Progenitor cell of endocrine pancreas (in vitro differentiated cells): ENCODE results near the gene GABRR3. TPM values are rescaled to one million over a fixed set of nuclear protein-coding genes. Genes with fewer than 3 reads are reported as not detected.
A peak's percentile ranks its signal among the peaks of the same experiment; 100 is the strongest.

Experiments used
- DNase-seq: peaks from one replicate; pipeline ENCODE4 v3.0.0; 2021; ENCODE audit warnings: low spot score; ENCODE audit not compliant: unreplicated experiment
- H3K27ac Mint-ChIP-seq: 2 replicates; pipeline ENCODE4 v1.8.0; 2021; ENCODE audit warnings: mild to moderate bottlenecking, moderate library complexity, mixed read lengths
- H3K27me3 Mint-ChIP-seq: 2 replicates; pipeline ENCODE4 v1.8.0; 2021; ENCODE audit warnings: mixed read lengths
- H3K36me3 Mint-ChIP-seq: 2 replicates; pipeline ENCODE4 v1.8.0; 2022; ENCODE audit warnings: mixed read lengths; ENCODE audit not compliant: insufficient read depth
- H3K4me1 Mint-ChIP-seq: 2 replicates; pipeline ENCODE4 v1.8.0; 2021; ENCODE audit warnings: low read depth, mixed read lengths
- H3K4me3 Mint-ChIP-seq: 2 replicates; pipeline ENCODE4 v1.8.0; 2021; ENCODE audit warnings: low read depth, mild to moderate bottlenecking, moderate library complexity, mixed read lengths
- H3K9me3 Mint-ChIP-seq: 2 replicates; pipeline ENCODE4 v1.8.0; 2021; ENCODE audit warnings: low read depth, mixed read lengths
- CTCF ChIP-seq: fragments of 200-600 bp; sonication (generic); IDR thresholded peaks from one replicate; pipeline ENCODE4 v1.5.0; 2021; ENCODE audit warnings: antibody characterized with exemption, mild to moderate bottlenecking; ENCODE audit not compliant: unreplicated experiment
- total RNA-seq: library from RNA; stranded (reverse); gene quantifications from 2 replicates; pipeline ENCODE4 v1.2.1, GENCODE V29; 2021

Gene GABRR3
- total RNA-seq, 1 donor from 2014 or later: not detected

GRCh38 chr3:98039322-98040024, 4.4 kb upstream of the GABRR3 start:
- Mint-ChIP-seq H3K4me3 (peak overlapping the region; percentile 79), H3K27ac (no peak overlapping the region), H3K27me3 (peaks cover 18% of the 10 kb centered on the region)

GRCh38 chr3:98038876-98039275, 3.8 kb upstream of the GABRR3 start:
- DNase-seq: no peak
- H3K4me3 Mint-ChIP-seq: no peak overlapping the region

More at GRCh38 chr3:98039322-98040024, 4.4 kb upstream of the GABRR3 start:
- peaks cover 3% of the 10 kb centered on the region for H3K9me3 Mint-ChIP-seq
- peaks cover 1% of the 10 kb centered on the region for H3K4me1 Mint-ChIP-seq
- no peaks in the 10 kb centered on the region for H3K36me3 Mint-ChIP-seq
- peak; percentile 93 for TF ChIP-seq CTCF
- peak; percentile 43 for DNase-seq

GRCh38 chr3:98038286-98038685, 3.2 kb upstream of the GABRR3 start:
- H3K4me1 Mint-ChIP-seq: peaks cover 1% of the 10 kb centered on the region
- peaks cover 18% of the 10 kb centered on the region for H3K27me3 Mint-ChIP-seq
- no peak overlapping the region for H3K27ac Mint-ChIP-seq
- no peak overlapping the region for H3K4me3 Mint-ChIP-seq
- peaks cover 3% of the 10 kb centered on the region for H3K9me3 Mint-ChIP-seq
- no peak for DNase-seq
- TF ChIP-seq CTCF: no peak
- H3K36me3 Mint-ChIP-seq: no peaks in the 10 kb centered on the region

More at GRCh38 chr3:98038876-98039275, 3.8 kb upstream of the GABRR3 start:
- H3K4me1 Mint-ChIP-seq: peaks cover 1% of the 10 kb centered on the region
- no peak overlapping the region for H3K27ac Mint-ChIP-seq
- H3K9me3 Mint-ChIP-seq: peaks cover 3% of the 10 kb centered on the region
- no peak for TF ChIP-seq CTCF
- H3K27me3 Mint-ChIP-seq: peaks cover 18% of the 10 kb centered on the region
- no peaks in the 10 kb centered on the region for H3K36me3 Mint-ChIP-seq

GRCh38 chr3:98034486-98034885, 629 bp downstream of the GABRR3 start:
- peaks cover 1% of the 10 kb centered on the region for H3K4me1 Mint-ChIP-seq
- H3K36me3 Mint-ChIP-seq: no peaks in the 10 kb centered on the region
- H3K27me3 Mint-ChIP-seq: peaks cover 18% of the 10 kb centered on the region
- DNase-seq: no peak
- no peak overlapping the region for H3K4me3 Mint-ChIP-seq
- H3K9me3 Mint-ChIP-seq: no peaks in the 10 kb centered on the region
- no peak overlapping the region for H3K27ac Mint-ChIP-seq
- TF ChIP-seq CTCF: no peak

GRCh38 chr3:98034036-98034435, 1.1 kb downstream of the GABRR3 start:
- H3K36me3 Mint-ChIP-seq: no peaks in the 10 kb centered on the region
- H3K27ac Mint-ChIP-seq: no peak overlapping the region
- no peak overlapping the region for H3K4me3 Mint-ChIP-seq
- peaks cover 1% of the 10 kb centered on the region for H3K4me1 Mint-ChIP-seq
- DNase-seq: no peak
- peaks cover 17% of the 10 kb centered on the region for H3K27me3 Mint-ChIP-seq
- H3K9me3 Mint-ChIP-seq: no peaks in the 10 kb centered on the region
- TF ChIP-seq CTCF: no peak
